ENCODE results near the gene TBXAS1. TPM values are rescaled to one million over a fixed set of nuclear protein-coding genes. Genes with fewer than 3 reads are reported as not detected.

Gene TBXAS1
- total RNA-seq, 1 experiment from 2014 or later: 2.3 TPM

GRCh38 chr7:140033779-140034363 lies 204.8 kb downstream of the TBXAS1 start (continued):
- TF ChIP-seq, protein P1, sequence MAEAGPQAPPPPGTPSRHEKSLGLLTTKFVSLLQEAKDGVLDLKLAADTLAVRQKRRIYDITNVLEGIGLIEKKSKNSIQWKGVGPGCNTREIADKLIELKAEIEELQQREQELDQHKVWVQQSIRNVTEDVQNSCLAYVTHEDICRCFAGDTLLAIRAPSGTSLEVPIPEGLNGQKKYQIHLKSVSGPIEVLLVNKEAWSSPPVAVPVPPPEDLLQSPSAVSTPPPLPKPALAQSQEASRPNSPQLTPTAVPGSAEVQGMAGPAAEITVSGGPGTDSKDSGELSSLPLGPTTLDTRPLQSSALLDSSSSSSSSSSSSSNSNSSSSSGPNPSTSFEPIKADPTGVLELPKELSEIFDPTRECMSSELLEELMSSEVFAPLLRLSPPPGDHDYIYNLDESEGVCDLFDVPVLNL (CRISPR knock-in tag; IDR thresholded peaks at IDR 0.05; ENCODE audit: borderline replicate concordance, low read depth): no peak

GRCh38 chr7:140034421-140034820 lies 205.4 kb downstream of the TBXAS1 start:
- ATAC-seq: no peak
- CTCF ChIA-PET: no interaction called here
- no peaks in the 10 kb centered on the region for H3K4me1 Mint-ChIP-seq
- DNase-seq (ENCODE audit: low spot score): no peak
- H3K27ac Mint-ChIP-seq: no peak overlapping the region
- TF ChIP-seq SMAD4 (CRISPR knock-in tag; IDR thresholded peaks at IDR 0.05) (no peak), KAT7 (CRISPR knock-in tag; IDR thresholded peaks at IDR 0.05; ENCODE audit: borderline replicate concordance) (no peak), MXD4 (CRISPR knock-in tag; IDR thresholded peaks at IDR 0.05; ENCODE audit: borderline replicate concordance) (no peak), STAT6 (CRISPR knock-in tag; conservative IDR thresholded peaks at IDR 0.05; ENCODE audit: low read depth) (no peak), TCF7 (CRISPR knock-in tag; IDR thresholded peaks at IDR 0.05; ENCODE audit: low read depth) (no peak), SP1 (CRISPR knock-in tag; conservative IDR thresholded peaks at IDR 0.05) (no peak), GRHL2 (CRISPR knock-in tag; IDR thresholded peaks at IDR 0.05; ENCODE audit: insufficient replicate concordance, severe bottlenecking) (no peak), ATF2 (CRISPR knock-in tag; IDR thresholded peaks at IDR 0.05; ENCODE audit: borderline replicate concordance, low read depth) (no peak), CBFB (CRISPR knock-in tag; IDR thresholded peaks at IDR 0.05; ENCODE audit: low read depth) (no peak), TEAD4 (CRISPR knock-in tag; IDR thresholded peaks at IDR 0.05) (no peak), ZNF425 (CRISPR knock-in tag; conservative IDR thresholded peaks at IDR 0.05) (no peak), ZBTB21 (CRISPR knock-in tag; IDR thresholded peaks at IDR 0.05; ENCODE audit: borderline replicate concordance) (no peak)
- TF ChIP-seq, protein P2, sequence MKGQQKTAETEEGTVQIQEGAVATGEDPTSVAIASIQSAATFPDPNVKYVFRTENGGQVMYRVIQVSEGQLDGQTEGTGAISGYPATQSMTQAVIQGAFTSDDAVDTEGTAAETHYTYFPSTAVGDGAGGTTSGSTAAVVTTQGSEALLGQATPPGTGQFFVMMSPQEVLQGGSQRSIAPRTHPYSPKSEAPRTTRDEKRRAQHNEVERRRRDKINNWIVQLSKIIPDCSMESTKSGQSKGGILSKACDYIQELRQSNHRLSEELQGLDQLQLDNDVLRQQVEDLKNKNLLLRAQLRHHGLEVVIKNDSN (CRISPR knock-in tag; IDR thresholded peaks at IDR 0.05): no peak
- TF ChIP-seq, protein P3, sequence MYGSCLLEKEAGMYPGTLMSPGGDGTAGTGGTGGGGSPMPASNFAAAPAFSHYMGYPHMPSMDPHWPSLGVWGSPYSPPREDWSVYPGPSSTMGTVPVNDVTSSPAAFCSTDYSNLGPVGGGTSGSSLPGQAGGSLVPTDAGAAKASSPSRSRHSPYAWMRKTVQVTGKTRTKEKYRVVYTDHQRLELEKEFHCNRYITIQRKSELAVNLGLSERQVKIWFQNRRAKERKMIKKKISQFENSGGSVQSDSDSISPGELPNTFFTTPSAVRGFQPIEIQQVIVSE (CRISPR knock-in tag; IDR thresholded peaks at IDR 0.05; ENCODE audit: borderline replicate concordance): no peak
- TF ChIP-seq, protein P4, sequence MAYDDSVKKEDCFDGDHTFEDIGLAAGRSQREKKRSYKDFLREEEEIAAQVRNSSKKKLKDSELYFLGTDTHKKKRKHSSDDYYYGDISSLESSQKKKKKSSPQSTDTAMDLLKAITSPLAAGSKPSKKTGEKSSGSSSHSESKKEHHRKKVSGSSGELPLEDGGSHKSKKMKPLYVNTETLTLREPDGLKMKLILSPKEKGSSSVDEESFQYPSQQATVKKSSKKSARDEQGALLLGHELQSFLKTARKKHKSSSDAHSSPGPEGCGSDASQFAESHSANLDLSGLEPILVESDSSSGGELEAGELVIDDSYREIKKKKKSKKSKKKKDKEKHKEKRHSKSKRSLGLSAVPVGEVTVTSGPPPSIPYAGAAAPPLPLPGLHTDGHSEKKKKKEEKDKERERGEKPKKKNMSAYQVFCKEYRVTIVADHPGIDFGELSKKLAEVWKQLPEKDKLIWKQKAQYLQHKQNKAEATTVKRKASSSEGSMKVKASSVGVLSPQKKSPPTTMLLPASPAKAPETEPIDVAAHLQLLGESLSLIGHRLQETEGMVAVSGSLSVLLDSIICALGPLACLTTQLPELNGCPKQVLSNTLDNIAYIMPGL (CRISPR knock-in tag; IDR thresholded peaks at IDR 0.05): no peak
- H3K36me3 Mint-ChIP-seq: peaks cover 9% of the 10 kb centered on the region; the same call in 1 of the 2 replicates
- POLR2A ChIA-PET: no interaction called here
- H3K27me3 Mint-ChIP-seq (ENCODE audit: low read depth): no peaks in the 10 kb centered on the region
- H3K9me3 Mint-ChIP-seq: peaks cover 4% of the 10 kb centered on the region; the same call in 1 of the 2 replicates
- H3K4me3 Mint-ChIP-seq: no peak overlapping the region

Data from WTC11 (cell line).